C4-2B (cell line): ENCODE results near the gene PRAMEF13.
A peak's percentile ranks its signal among the peaks of the same experiment; 100 is the strongest.
"Not testable (repeated sequence)": the region's sequence is repeated elsewhere in the genome, so short reads cannot be mapped to it uniquely, and the experiment has no call there.

Experiments
- H3K27ac ChIP-seq: fragments of 450-650 bp; 2 replicates; pipeline ENCODE4 v1.5.1; 2017
- CTCF ChIP-seq: fragments of 450-650 bp; conservative IDR thresholded peaks from 2 replicates; pipeline ENCODE4 v1.5.1; 2017; ENCODE audit warnings: mild to moderate bottlenecking
- ZFX ChIP-seq: fragments of 450-650 bp; IDR thresholded peaks from 2 replicates; pipeline ENCODE4 v1.6.1; 2017

Gene PRAMEF13

GRCh38 chr1:13201309-13201708 is at the start of gene PRAMEF13:
PRAMEF13 (minus strand) TSS chr1:13201409; CDS start chr1:13199589, 1,820 bp downstream.
- H3K27ac ChIP-seq, result not testable (repeated sequence)

GRCh38 chr1:13247122-13247521 is 45.9 kb upstream of the PRAMEF13 start:
- not testable (repeated sequence) for H3K27ac ChIP-seq

GRCh38 chr1:13246554-13246871 is 45.3 kb upstream of the PRAMEF13 start:
- not testable (repeated sequence) for H3K27ac ChIP-seq

- not testable (repeated sequence) for H3K27ac ChIP-seq
Observed at GRCh38 chr1:13245841-13246553, 44.8 kb upstream of the PRAMEF13 start.

- not testable (repeated sequence) for H3K27ac ChIP-seq
Observed at GRCh38 chr1:13243536-13244263, 42.5 kb upstream of the PRAMEF13 start.

- not testable (repeated sequence) for H3K27ac ChIP-seq
Observed at GRCh38 chr1:13239633-13240032, 38.4 kb upstream of the PRAMEF13 start.

- H3K27ac ChIP-seq, result not testable (repeated sequence)
Observed at GRCh38 chr1:13237572-13237971, 36.4 kb upstream of the PRAMEF13 start.

- H3K27ac ChIP-seq, result not testable (repeated sequence)
Observed at GRCh38 chr1:13234057-13234456, 32.8 kb upstream of the PRAMEF13 start.

- not testable (repeated sequence) for H3K27ac ChIP-seq
Observed at GRCh38 chr1:13232056-13232455, 30.8 kb upstream of the PRAMEF13 start.

GRCh38 chr1:13231061-13231750 is 30.0 kb upstream of the PRAMEF13 start:
- not testable (repeated sequence) for H3K27ac ChIP-seq

GRCh38 chr1:13230601-13231000 is 29.4 kb upstream of the PRAMEF13 start:
- not testable (repeated sequence) for H3K27ac ChIP-seq

- not testable (repeated sequence) for H3K27ac ChIP-seq
Observed at GRCh38 chr1:13230096-13230495, 28.9 kb upstream of the PRAMEF13 start.

GRCh38 chr1:13228343-13228781 is 27.2 kb upstream of the PRAMEF13 start:
- H3K27ac ChIP-seq, result no peak overlapping the region
- no peak for TF ChIP-seq ZFX
- peak; percentile 86 for TF ChIP-seq CTCF

GRCh38 chr1:13227271-13228055 is 26.3 kb upstream of the PRAMEF13 start:
- H3K27ac ChIP-seq, result not testable (repeated sequence)

- H3K27ac ChIP-seq, result not testable (repeated sequence)
Observed at GRCh38 chr1:13225675-13226204, 24.5 kb upstream of the PRAMEF13 start, which contains the start of gene PRAMEF18. PRAMEF18 (minus strand) TSS chr1:13226154; CDS start chr1:13226106, 48 bp downstream.
